HUDEP-2 (cell line): ENCODE measurements around the gene KIAA0825.
A peak's percentile ranks its signal among the peaks of the same experiment; 100 is the strongest.
"Not testable (repeated sequence)": the region's sequence is repeated elsewhere in the genome, so short reads cannot be mapped to it uniquely, and the experiment has no call there.

Experiments
- DNase-seq, 76 experiments: peaks; one replicate each; lab custom pipeline; 2025; ENCODE audit not compliant: unreplicated experiment in 76 of 76; lab: John Stamatoyannopoulos, UW

KIAA0825 gene

GRCh38 chr5:94196953-94197352 lies 421.5 kb downstream of the KIAA0825 start:
- no peak for DNase-seq

- DNase-seq = no peak
Observed at GRCh38 chr5:94192658-94193391, 425.6 kb downstream of the KIAA0825 start.

- DNase-seq = no peak
Observed at GRCh38 chr5:94191604-94192003, 426.8 kb downstream of the KIAA0825 start.

- no peak for DNase-seq
Observed at GRCh38 chr5:94188725-94189124, 429.7 kb downstream of the KIAA0825 start.

- no peak for DNase-seq
Observed at GRCh38 chr5:94184870-94185269, 433.5 kb downstream of the KIAA0825 start.

- DNase-seq = peak in 14 of 76 experiments; percentile 0 to 40 (median 4)
Observed at GRCh38 chr5:94181895-94182294, 436.5 kb downstream of the KIAA0825 start.

- no peak for DNase-seq
Observed at GRCh38 chr5:94180761-94181160, 437.6 kb downstream of the KIAA0825 start.

- DNase-seq = no peak
Observed at GRCh38 chr5:94175912-94176311, 442.5 kb downstream of the KIAA0825 start.

- no peak for DNase-seq
Observed at GRCh38 chr5:94174748-94175411, 443.5 kb downstream of the KIAA0825 start.

GRCh38 chr5:94173100-94173499 lies 445.3 kb downstream of the KIAA0825 start:
- DNase-seq = no peak

- not testable (repeated sequence) for DNase-seq
Observed at GRCh38 chr5:94171070-94171469, 447.3 kb downstream of the KIAA0825 start.

GRCh38 chr5:94170158-94170557 lies 448.2 kb downstream of the KIAA0825 start:
- DNase-seq = not testable (repeated sequence)

- no peak for DNase-seq
Observed at GRCh38 chr5:94168151-94168550, 450.3 kb downstream of the KIAA0825 start.

- DNase-seq = no peak
Observed at GRCh38 chr5:94161801-94162200, 456.6 kb downstream of the KIAA0825 start.

- DNase-seq = no peak
Observed at GRCh38 chr5:94159144-94159543, 459.3 kb downstream of the KIAA0825 start.

- no peak for DNase-seq
Observed at GRCh38 chr5:94157704-94158539, 460.5 kb downstream of the KIAA0825 start.

GRCh38 chr5:94154672-94155071 lies 463.7 kb downstream of the KIAA0825 start:
- no peak for DNase-seq

- DNase-seq = no peak
Observed at GRCh38 chr5:94153736-94154450, 464.5 kb downstream of the KIAA0825 start.

GRCh38 chr5:94143621-94144020 lies 474.8 kb downstream of the KIAA0825 start:
- DNase-seq = not testable (repeated sequence)

GRCh38 chr5:94140300-94140699 lies 478.1 kb downstream of the KIAA0825 start:
- DNase-seq = no peak

GRCh38 chr5:94130077-94130476 lies 488.3 kb downstream of the KIAA0825 start:
- no peak for DNase-seq
